ENCODE data around the gene RAD51AP1.

- no peak for TF ChIP-seq CTCF (IDR thresholded peaks at IDR 0.05; ENCODE audit: low read depth, low read length)
- TF ChIP-seq POLR2A (IDR thresholded peaks at IDR 0.05; ENCODE audit: extremely low read depth, insufficient read length): no peak
These were observed 11.7 kb upstream of the RAD51AP1 start for GRCh38 chr12:4526923-4527546.

Data from NB4 (cell line).